NCI-H524 (cell line): ENCODE data around the gene TRIM25.

Experiments used
- DNase-seq, 2 experiments: peaks; one replicate each; lab custom pipeline; 2025; lab: John Stamatoyannopoulos, UW

Gene TRIM25

DNA sequence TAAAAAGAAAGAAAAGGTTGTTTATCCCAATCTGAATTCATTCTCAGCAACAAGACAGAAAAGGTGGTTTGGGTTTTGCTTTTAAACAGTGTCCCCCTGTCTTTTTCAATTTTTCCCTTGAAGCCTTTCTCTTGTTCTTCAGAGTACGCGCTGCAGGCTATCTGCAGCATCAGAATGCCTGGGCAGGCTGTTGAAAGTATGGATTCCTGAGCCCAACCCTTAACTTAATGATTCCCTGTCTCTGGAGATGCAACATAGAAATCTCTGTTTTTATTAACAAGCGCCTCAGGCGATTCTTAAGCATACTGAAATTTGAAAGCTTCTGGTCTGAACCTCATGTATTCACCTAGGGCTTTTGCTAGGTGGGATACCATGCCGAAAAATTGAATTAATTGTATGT, 47.8 kb downstream of the TRIM25 start:
- no peak for DNase-seq

DNA sequence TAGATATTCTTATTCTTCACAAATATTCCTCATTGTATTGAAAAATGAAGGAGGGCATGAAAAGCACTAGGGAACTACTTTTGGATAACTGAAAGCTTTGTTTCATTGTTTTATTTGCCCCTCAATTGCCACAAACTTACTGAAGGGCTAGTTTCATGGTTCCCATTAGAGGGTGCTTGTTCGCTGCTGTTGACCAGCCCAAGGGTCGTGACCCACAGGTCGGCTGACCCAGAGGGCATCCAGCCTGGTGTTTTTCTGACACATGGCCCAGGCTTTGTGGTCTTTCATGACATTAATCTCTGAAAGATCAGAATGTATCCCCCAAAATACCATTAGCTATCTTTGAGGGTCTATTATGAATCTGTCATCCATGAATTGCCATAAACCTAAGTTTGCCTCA, 49.9 kb downstream of the TRIM25 start:
- no peak for DNase-seq

GRCh38 chr17:56861899-56862298, 52.0 kb downstream of the TRIM25 start:
- no peak for DNase-seq

- DNase-seq: no peak
These were observed 62.8 kb downstream of the TRIM25 start for GRCh38 chr17:56851008-56851407.

DNA sequence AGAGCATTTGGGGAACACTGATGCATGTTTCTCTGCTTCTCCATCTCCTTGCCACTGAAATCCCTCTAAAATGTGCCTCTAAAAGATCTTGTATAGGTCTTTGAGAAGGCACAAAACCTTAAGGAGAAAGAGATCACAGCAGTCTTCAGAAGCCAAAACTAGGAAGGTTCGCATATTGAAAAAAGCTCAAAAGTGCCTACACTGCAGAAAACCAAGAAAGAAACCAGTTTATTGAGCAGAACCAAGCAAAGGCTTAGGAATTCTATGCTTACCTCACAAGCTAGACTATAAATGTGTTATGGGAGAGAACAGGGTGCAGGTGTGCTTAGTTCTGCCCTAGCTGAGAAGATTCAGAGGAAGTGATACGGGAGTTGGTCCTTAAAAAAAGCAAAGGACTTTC, 63.3 kb downstream of the TRIM25 start:
- DNase-seq: no peak

DNA sequence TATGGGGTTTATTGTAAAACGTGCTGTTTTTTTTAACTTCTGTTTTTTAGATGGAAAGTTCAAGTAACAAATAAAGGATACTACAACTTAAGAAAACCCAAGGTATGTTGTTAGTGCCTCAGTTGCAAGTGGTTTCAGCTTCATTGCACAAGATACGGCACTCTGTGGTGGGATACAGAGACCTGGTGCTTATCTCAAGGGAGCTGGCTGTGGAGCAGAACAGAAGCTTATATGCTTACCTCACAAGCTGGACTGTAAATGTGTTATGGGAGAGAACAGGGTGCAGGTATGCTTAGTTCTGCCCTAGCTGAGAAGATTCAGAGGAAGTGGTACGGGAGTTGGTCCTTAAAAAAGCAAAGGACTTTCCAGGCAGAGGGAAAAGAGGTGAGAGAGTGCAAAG, 64.7 kb downstream of the TRIM25 start:
- no peak for DNase-seq

- DNase-seq: no peak
These were observed 66.7 kb downstream of the TRIM25 start for GRCh38 chr17:56847106-56847505.

DNA sequence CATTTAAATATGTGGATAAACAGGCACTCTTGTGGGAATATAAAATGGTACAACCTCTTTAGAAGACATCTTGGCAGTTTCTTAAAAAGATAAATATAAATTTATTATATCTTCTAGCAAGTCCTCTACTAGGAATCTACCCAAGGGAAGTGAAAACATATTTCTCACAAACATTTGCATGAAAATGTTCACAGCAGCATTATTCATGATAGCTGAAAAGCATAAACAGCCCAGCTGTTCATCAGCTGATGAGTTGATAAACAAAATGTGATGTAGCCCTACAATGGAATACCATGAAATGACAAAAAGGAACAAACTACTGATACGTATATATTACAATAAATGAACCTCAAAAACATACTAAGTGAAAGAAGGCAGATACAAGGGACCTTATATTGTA, 67.9 kb downstream of the TRIM25 start:
- DNase-seq: no peak

DNA sequence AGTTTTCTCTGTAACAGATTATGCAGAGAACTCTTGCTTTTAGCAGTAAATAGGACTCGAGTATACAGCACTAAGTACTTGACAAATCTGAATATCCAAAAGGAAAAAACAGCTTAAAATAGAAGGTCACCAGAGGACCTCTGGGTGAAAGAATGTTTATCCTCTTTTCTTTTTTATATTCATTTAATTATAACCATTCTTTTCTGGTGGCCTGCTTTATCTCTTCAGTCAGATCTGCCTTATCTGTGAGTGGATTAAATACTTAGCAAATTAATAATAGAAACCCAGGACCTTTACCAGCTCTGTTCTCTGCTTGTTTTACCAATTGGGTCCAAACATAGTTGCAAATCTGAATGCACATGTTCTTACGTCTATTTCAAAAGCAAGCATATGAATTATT, 71.3 kb downstream of the TRIM25 start:
- no peak for DNase-seq

- no peak for DNase-seq
These were observed 75.2 kb downstream of the TRIM25 start for GRCh38 chr17:56838687-56839086.
